Measurements from ENCODE around the gene OR10H4. TPM values are rescaled to one million over a fixed set of nuclear protein-coding genes. Genes with fewer than 3 reads are reported as not detected.
"Not testable (repeated sequence)": the region's sequence is repeated elsewhere in the genome, so short reads cannot be mapped to it uniquely, and the experiment has no call there.

Gene OR10H4
- total and polyA plus RNA-seq, 2 of the 13 experiments (the other 11 are each of a cell fraction or from before 2014, with no cell fraction given): not detected

GRCh38 chr19:15928321-15928720, 20.5 kb upstream of the OR10H4 start:
- Histone ChIP-seq H3K4me2 (ENCODE audit: low read depth, low read length) (no peak overlapping the region), H3K4me1 (ENCODE audit: insufficient read depth, low read length) (peaks cover 25% of the 10 kb centered on the region), H3K79me2 (ENCODE audit: insufficient read depth, low read length) (no peaks in the 10 kb centered on the region), H3K36me3 (replicated peaks in 1 of 2; ENCODE audit: control insufficient read depth in 1 of 2, insufficient read depth in 2 of 2, low read length in 2 of 2) (peaks cover 3 to 20% of the 10 kb centered on the region in 2 experiments; a peak in 4 of 5 replicates), H2AFZ (ENCODE audit: low read length) (no peak overlapping the region), H3K4me3 (replicated peaks in 1 of 3; ENCODE audit: insufficient read depth in 1 of 3, low read depth in 2 of 3, low read length in 3 of 3) (no peak overlapping the region), H3K27ac (ENCODE audit: extremely low read length, insufficient read depth, low read length) (no peak overlapping the region), H3K27me3 (ENCODE audit: control insufficient read depth in 1 of 2, insufficient read depth in 2 of 2, low read length in 2 of 2) (no peaks in the 10 kb centered on the region), H3K9ac (ENCODE audit: insufficient read depth, low read depth, low read length) (no peak overlapping the region), H3K9me3 (ENCODE audit: low read length) (no peaks in the 10 kb centered on the region), H4K20me1 (ENCODE audit: insufficient read depth, low read length) (no peaks in the 10 kb centered on the region)
- intact Hi-C loops (cut with micrococcal nuclease; ENCODE audit: unreplicated experiment): no loop called here
- no peak for TF ChIP-seq CREB1 (IDR thresholded peaks at IDR 0.05)
- TF ChIP-seq CREB1 (CRISPR knock-in tag; IDR thresholded peaks at IDR 0.05): no peak
- peak; percentile 97 for TF ChIP-seq ZNF329 (CRISPR knock-in tag; IDR thresholded peaks at IDR 0.05; ENCODE audit: low read depth)
- TF ChIP-seq RXRB (CRISPR knock-in tag; IDR thresholded peaks at IDR 0.05; ENCODE audit: borderline replicate concordance): no peak
- no peak for TF ChIP-seq ISX (CRISPR knock-in tag; conservative IDR thresholded peaks at IDR 0.05)
- in situ Hi-C loops (cut with HindIII; ENCODE audit: extremely low pct_ligation_motif_present, low pct_unique_long_range_greater_than_20kb): no loop called here
- POLR2A ChIA-PET: no interaction called here
- BruUV-seq (replicated peaks): no TSS peak
- FAIRE-seq: no peak
- CTCF ChIA-PET (ENCODE audit: low intra/inter-chr PET ratio, low total read pairs): no interaction called here
- ATAC-seq: no peak
- no peak for DNase-seq (ENCODE audit: low spot score)
- 91% methylated on average over 3 of the region's 3 CpGs for WGBS (ENCODE audit: low lambda C conversion rate)

GRCh38 chr19:15933761-15934331, 15.0 kb upstream of the OR10H4 start:
- FAIRE-seq; H3K36me3 ChIP-seq (replicated peaks in 1 of 2; ENCODE audit: control insufficient read depth in 1 of 2, insufficient read depth in 2 of 2, low read length in 2 of 2); H2AFZ ChIP-seq (ENCODE audit: low read length); CTCF ChIA-PET (ENCODE audit: low intra/inter-chr PET ratio, low total read pairs); H3K27me3 ChIP-seq (ENCODE audit: control insufficient read depth in 1 of 2, insufficient read depth in 2 of 2, low read length in 2 of 2); H3K79me2 ChIP-seq (ENCODE audit: insufficient read depth, low read length); H4K20me1 ChIP-seq (ENCODE audit: insufficient read depth, low read length); intact Hi-C loops (cut with micrococcal nuclease; ENCODE audit: unreplicated experiment); in situ Hi-C loops (cut with HindIII; ENCODE audit: extremely low pct_ligation_motif_present, low pct_unique_long_range_greater_than_20kb); H3K9me3 ChIP-seq (ENCODE audit: low read length); DNase-seq (ENCODE audit: low spot score): not testable (repeated sequence)
- ATAC-seq: peak; percentile 15
- WGBS (ENCODE audit: low lambda C conversion rate): 38% methylated on average over 8 of the region's 12 CpGs
- POLR2A ChIA-PET: interaction anchor here (1.1 to 1.7 kb wide), 5 partner anchors 8 to 293 kb away, joined by 3 to 6 read pairs (median 3); partner anchors contain the start of genes CYP4F3 and FAM32A
- Histone ChIP-seq H3K4me2 (ENCODE audit: low read depth, low read length) (peak overlapping the region; percentile 70), H3K4me1 (ENCODE audit: insufficient read depth, low read length) (peaks cover 21% of the 10 kb centered on the region), H3K27ac (ENCODE audit: extremely low read length, insufficient read depth, low read length) (peak overlapping the region; percentile 74), H3K9ac (ENCODE audit: insufficient read depth, low read depth, low read length) (peak overlapping the region; percentile 61), H3K4me3 (replicated peaks in 1 of 3; ENCODE audit: insufficient read depth in 1 of 3, low read depth in 2 of 3, low read length in 3 of 3) (peak overlapping the region; percentile 66 to 74 (median 70))
- TF ChIP-seq TBX2 (CRISPR knock-in tag; IDR thresholded peaks at IDR 0.05; ENCODE audit: borderline replicate concordance) (0 out of 2 replicates have a peak, but pooled peaks have one; percentile 10), ZNF710 (CRISPR knock-in tag; IDR thresholded peaks at IDR 0.05; ENCODE audit: borderline replicate concordance) (0 out of 2 replicates have a peak, but pooled peaks have one; percentile 26), SNAI1 (CRISPR knock-in tag; IDR thresholded peaks at IDR 0.05; ENCODE audit: borderline replicate concordance) (0 out of 2 replicates have a peak, but pooled peaks have one; percentile 53)
- TSS peak; percentile 76 for BruUV-seq (replicated peaks)

All from HepG2 (cell line).